Keratinocyte (primary cell): Measurements from ENCODE around the gene RAB4A.

Experiments used
- CTCF ChIP-seq, 3 experiments: IDR thresholded peaks in 1 of 3; conservative IDR thresholded peaks in 1 of 3; optimal IDR thresholded peaks in 1 of 3; 2 replicates in 2 of 3; 3 replicates in 1 of 3; pipeline versions ENCODE3 to v1.5.1; 2011; ENCODE audit warnings: low read length in 3 of 3, mild to moderate bottlenecking in 3 of 3, moderate library complexity in 2 of 3, control low read depth in 1 of 3, inconsistent platforms in 1 of 3; ENCODE audit not compliant: insufficient read depth in 2 of 3; ENCODE audit errors: extremely low read depth in 1 of 3
- EZH2 ChIP-seq: IDR thresholded peaks from one replicate; pipeline ENCODE4 v1.6.1; 2012; ENCODE audit warnings: inconsistent platforms, mild to moderate bottlenecking, low read length, moderate library complexity

DNA sequence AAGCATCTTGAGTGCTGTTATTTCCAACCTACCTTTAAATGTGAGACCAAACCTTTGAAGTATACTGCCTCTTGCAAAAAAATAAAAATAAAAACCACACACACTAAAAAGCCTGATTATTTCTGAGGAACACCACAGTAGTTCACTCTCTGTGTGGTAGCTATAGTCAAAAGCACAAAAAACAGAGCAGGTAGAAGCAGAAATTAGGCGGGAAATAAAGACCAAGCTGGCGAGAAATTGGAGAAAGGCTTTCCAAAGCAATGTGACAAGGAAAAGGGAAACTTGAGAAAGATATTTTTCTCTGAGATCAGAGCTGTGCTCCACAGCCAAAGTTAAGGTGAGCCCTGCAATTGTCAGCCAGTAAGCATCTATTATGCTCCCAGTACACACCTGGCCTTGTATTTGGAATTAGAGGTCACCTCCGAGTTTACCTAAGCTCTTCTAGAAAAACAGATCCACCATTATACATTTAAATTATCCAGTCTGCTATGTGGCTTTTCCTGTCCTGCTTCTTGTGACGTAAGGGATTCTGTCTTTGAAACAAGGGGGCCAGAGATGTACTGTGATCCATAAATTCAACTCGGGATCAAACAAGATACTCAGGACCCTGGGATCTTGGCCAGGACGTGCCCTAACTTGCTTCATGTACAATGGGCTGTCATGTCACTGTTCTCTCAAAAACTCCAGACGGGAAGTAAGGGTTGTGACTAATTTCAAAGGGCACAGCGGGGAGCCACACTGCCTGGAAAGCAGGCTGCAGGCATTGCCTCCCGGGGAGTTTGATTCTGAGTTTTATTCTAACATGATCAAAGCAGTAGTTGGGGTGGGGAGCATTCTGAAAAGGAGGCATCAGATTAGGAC is 39.8 kb upstream of the RAB4A start:
- TF ChIP-seq CTCF (optimal IDR thresholded peaks at IDR 0.05 in 1 of 3, IDR thresholded peaks at IDR 0.05 in 1 of 3, conservative IDR thresholded peaks at IDR 0.05 in 1 of 3; ENCODE audit: extremely low read depth in 1 of 3, insufficient read depth in 2 of 3, low read length in 3 of 3) (no peak), EZH2 (no peak)
